GM21515 (cell line): ENCODE measurements around the gene IGSF6.
"Not testable (repeated sequence)": the region's sequence is repeated elsewhere in the genome, so short reads cannot be mapped to it uniquely, and the experiment has no call there.

Source experiments
- ATAC-seq: cut with Tn5 transposase; IDR thresholded peaks from one replicate; pipeline ENCODE4 v1.9.1; 2021; ENCODE audit not compliant: unreplicated experiment

Gene IGSF6

GRCh38 chr16:21654466-21654865 lies 2.1 kb upstream of the IGSF6 start:
- no peak for ATAC-seq

DNA sequence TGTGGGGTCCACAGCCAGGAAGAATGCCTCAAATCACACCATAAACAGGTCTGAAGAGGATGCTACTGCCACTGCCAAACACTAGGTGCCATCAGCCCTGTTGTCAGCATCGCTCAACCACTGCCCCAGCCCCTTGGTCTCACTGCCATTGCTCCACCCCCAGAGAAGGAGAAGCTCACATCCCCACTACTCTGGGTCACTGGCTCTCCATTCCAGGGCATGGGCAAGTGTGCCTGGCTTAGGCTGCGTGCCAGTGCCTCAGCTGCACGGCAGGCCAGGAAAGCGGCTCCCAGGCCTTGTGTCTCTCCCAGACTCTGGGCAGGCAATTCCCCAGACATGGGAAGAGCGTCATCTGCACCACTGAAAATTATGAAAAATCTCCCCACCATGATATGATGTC lies 1.2 kb upstream of the IGSF6 start:
- ATAC-seq: no peak

DNA sequence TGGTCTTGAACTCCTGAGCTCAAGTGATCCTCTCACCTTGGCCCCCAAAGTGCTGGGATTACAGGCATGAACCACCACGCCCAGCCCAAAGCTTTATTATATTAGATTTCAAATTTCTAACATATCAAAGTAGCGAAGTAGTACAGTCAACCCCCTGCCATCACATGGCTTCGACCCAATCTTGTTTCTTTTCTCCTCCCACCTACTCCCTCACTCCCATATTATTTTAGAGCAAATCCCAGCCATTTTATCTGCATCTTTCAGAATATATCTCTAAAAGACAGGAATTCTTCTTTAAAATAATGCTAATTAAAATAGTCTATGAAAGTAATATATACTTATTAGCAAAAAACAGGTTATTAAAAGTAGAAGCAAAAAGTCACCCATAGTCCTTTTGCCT lies 893 bp downstream of the IGSF6 start:
- ATAC-seq: no peak

GRCh38 chr16:21650521-21650920 lies 1.9 kb downstream of the IGSF6 start:
- no peak for ATAC-seq

DNA sequence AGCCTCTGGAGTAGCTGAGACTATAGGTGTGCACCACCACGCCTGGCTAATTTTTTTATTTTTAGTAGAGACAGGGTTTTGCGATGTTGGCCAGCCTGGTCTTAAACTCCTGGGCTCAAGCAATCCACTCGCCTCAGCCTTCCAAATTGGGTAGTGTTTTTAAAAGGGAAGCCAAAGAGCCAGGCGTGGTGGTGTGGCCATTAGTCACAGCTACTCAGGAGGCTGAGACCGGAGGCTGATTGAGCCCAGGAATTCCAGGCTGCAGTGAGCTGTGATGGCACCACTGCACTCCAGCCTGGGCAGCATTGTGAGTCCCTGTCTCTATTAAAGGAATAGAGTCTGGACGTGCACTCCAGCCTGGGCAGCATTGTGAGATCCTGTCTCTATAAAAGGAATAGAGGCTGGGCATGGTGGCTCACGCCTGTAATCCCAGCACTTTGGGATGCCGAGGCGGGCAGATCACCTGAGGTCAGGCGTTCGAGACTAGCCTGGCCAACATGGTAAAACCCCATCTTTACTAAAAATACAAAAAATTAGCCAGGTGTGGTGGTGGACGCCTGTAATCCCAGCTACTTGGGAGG lies 2.5 kb downstream of the IGSF6 start:
- not testable (repeated sequence) for ATAC-seq

- peak; percentile 9 for ATAC-seq
These were observed 4.7 kb downstream of the IGSF6 start for GRCh38 chr16:21647562-21648164.

- ATAC-seq: peak; percentile 84
These were observed 5.5 kb downstream of the IGSF6 start for GRCh38 chr16:21646721-21647561.

DNA sequence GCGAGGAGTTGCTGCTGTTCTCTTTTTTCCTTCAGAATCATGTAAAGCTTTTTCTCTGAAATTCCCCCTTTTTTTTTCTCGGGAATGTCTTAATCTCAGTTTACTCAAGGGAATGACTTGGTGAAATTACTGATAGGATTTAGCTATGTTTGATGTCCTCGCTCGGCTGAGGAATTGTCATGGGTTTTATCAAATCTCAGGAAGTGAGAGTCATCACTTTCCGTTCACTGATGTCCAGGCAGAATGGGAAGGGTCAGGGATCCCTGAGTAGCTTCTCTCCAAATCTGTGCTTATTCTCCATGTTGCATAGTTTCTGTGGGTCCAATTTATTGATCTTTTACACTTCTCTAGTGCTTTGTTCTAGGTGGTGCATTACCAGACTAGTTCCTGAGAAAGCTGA lies 6.3 kb downstream of the IGSF6 start:
- no peak for ATAC-seq

DNA sequence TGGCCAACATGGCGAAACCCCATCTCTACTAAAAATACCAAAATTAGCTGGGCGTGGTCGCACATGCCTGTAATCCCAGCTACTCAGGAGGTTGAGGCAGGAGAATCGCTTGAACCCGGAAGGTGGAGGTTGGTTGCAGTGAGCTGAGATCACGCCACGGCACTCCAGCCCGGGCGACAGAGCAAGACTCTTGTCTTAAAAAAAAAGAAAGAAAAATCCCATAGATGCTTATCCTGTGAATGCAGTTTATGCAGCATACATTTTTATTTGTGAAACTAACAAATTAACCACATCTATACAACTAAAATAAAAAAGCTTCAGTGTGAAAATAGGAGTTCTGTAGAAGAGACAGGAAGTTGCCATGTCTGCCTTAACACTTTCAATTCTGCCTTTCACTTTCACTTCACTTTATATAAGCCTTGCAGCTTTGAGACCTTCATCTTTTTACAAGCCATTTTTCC lies 7.1 kb downstream of the IGSF6 start:
- no peak for ATAC-seq

GRCh38 chr16:21644674-21645073 lies 7.7 kb downstream of the IGSF6 start:
- no peak for ATAC-seq

GRCh38 chr16:21643785-21644184 lies 8.6 kb downstream of the IGSF6 start:
- ATAC-seq: no peak

GRCh38 chr16:21642861-21643260 lies 9.5 kb downstream of the IGSF6 start:
- ATAC-seq: no peak

- no peak for ATAC-seq
These were observed 10.5 kb downstream of the IGSF6 start for GRCh38 chr16:21641916-21642315.

DNA sequence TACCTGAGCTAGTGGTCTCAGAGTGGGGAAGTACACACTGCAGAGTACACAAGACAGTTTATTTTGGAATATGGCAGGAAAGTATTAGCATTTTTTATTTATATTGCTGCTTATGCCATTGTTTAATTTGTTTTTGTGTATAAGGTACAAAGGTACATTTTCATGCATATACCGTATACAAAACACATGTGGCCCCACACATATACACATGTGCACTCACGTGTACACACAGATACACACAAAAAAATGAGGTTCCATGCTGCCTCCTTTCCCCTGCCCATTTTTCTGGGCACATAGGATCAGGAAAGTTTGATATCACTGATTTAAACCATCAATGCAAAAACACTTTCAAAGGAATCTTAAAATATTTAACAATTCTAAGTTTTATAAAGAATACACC lies 12.9 kb downstream of the IGSF6 start:
- ATAC-seq: no peak

GRCh38 chr16:21638573-21638975 lies 13.8 kb downstream of the IGSF6 start:
- ATAC-seq: no peak

GRCh38 chr16:21637032-21637968 lies 15.1 kb downstream of the IGSF6 start:
- no peak for ATAC-seq

GRCh38 chr16:21635694-21636093 lies 16.7 kb downstream of the IGSF6 start:
- ATAC-seq: not testable (repeated sequence)

- ATAC-seq: no peak
These were observed 18.2 kb downstream of the IGSF6 start for GRCh38 chr16:21634216-21634615.

- not testable (repeated sequence) for ATAC-seq
These were observed 20.3 kb downstream of the IGSF6 start for GRCh38 chr16:21631951-21632575.

GRCh38 chr16:21631376-21631775 lies 21.0 kb downstream of the IGSF6 start:
- ATAC-seq: not testable (repeated sequence)
